Neural cell (in vitro differentiated cells): ENCODE data around the gene LRMDA. TPM values are rescaled to one million over a fixed set of nuclear protein-coding genes. Genes with fewer than 3 reads are reported as not detected.

Experiments
- H2AFZ ChIP-seq: fragments of 200-600, 300-800 bp; sonication (generic), shearing (Covaris generic); 2 replicates; pipeline ENCODE4 v1.6.0; 2014; ENCODE audit warnings: low read depth, mild to moderate bottlenecking, antibody characterized with exemption, low read length, moderate library complexity
- H3F3A ChIP-seq: fragments of 200-600 bp; shearing (Covaris generic); 2 replicates; pipeline ENCODE4 v1.6.1; 2016; ENCODE audit warnings: mild to moderate bottlenecking, moderate library complexity, mixed read lengths, antibody characterized with exemption, low read length; ENCODE audit not compliant: insufficient read depth, poor library complexity, severe bottlenecking
- H3K27ac ChIP-seq: fragments of 200-600, 300-800 bp; sonication (generic), shearing (Covaris generic); 2 replicates; pipeline ENCODE4 v1.5.1; 2014; ENCODE audit warnings: mild to moderate bottlenecking, low read length, moderate library complexity
- H3K27me3 ChIP-seq: fragments of 300-800, 200-600 bp; sonication (generic), shearing (Covaris generic); 2 replicates; pipeline ENCODE4 v1.6.0; 2014; ENCODE audit warnings: mild to moderate bottlenecking, low read depth, low read length, moderate library complexity; ENCODE audit not compliant: insufficient read depth
- H3K36me3 ChIP-seq: fragments of 300-800, 200-600 bp; sonication (generic), shearing (Covaris generic); 2 replicates; pipeline ENCODE4 v1.5.1; 2014; ENCODE audit warnings: mild to moderate bottlenecking, antibody characterized with exemption, low read length, moderate library complexity; ENCODE audit not compliant: insufficient read depth
- H3K4me2 ChIP-seq: fragments of 300-800, 200-600 bp; sonication (generic), shearing (Covaris generic); 2 replicates; pipeline ENCODE4 v1.6.0; 2014; ENCODE audit warnings: mild to moderate bottlenecking, low read length
- H3K4me3 ChIP-seq: fragments of 300-800, 200-600 bp; sonication (generic), shearing (Covaris generic); 2 replicates; pipeline ENCODE4 v1.5.1; 2014; ENCODE audit warnings: mild to moderate bottlenecking, low read length, moderate library complexity
- H3K79me2 ChIP-seq: fragments of 200-600 bp; shearing (Covaris generic); replicated peaks from 2 replicates; pipeline ENCODE4 v1.6.0; 2014; ENCODE audit warnings: mild to moderate bottlenecking, low read length, moderate library complexity; ENCODE audit not compliant: insufficient read depth
- H3K9ac ChIP-seq: fragments of 300-800, 200-600 bp; sonication (generic), shearing (Covaris generic); 2 replicates; pipeline ENCODE4 v1.6.1; 2016; ENCODE audit warnings: mild to moderate bottlenecking, low read length, mixed read lengths
- H3K9me2 ChIP-seq: fragments of 200-600 bp; shearing (Covaris generic); 2 replicates; pipeline ENCODE4 v1.6.1; 2016; ENCODE audit warnings: mild to moderate bottlenecking, low read length, mixed read lengths; ENCODE audit not compliant: insufficient read depth
- H3K9me3 ChIP-seq: fragments of 200-600, 300-800 bp; sonication (generic), shearing (Covaris generic); 2 replicates; pipeline ENCODE4 v1.6.1; 2016; ENCODE audit warnings: mild to moderate bottlenecking, mixed run types, low read length, moderate library complexity, mixed read lengths
- H4K20me1 ChIP-seq: fragments of 200-600 bp; shearing (Covaris generic); 2 replicates; pipeline ENCODE4 v1.6.1; 2016; ENCODE audit warnings: mild to moderate bottlenecking, mixed run types; ENCODE audit not compliant: insufficient read depth
- CTCF ChIP-seq: fragments of 450-650 bp; IDR thresholded peaks from 2 replicates; pipeline ENCODE4 v1.5.1; 2014; ENCODE audit warnings: antibody characterized with exemption, mild to moderate bottlenecking, moderate library complexity; ENCODE audit not compliant: poor library complexity, severe bottlenecking
- EP300 ChIP-seq: fragments of 450-650 bp; conservative IDR thresholded peaks from 2 replicates; pipeline ENCODE4 v1.6.1; 2014; ENCODE audit warnings: antibody characterized with exemption, mild to moderate bottlenecking, moderate library complexity; ENCODE audit not compliant: poor library complexity, severe bottlenecking
- EZH2 ChIP-seq: fragments of 200-600, 300-800 bp; shearing (Covaris generic), sonication (generic); IDR thresholded peaks from 2 replicates; pipeline ENCODE4 v1.6.1; 2014; ENCODE audit warnings: antibody characterized with exemption, low read length, borderline replicate concordance, mild to moderate bottlenecking; ENCODE audit not compliant: insufficient read depth, poor library complexity, severe bottlenecking
- MXI1 ChIP-seq: fragments of 450-650 bp; conservative IDR thresholded peaks from 2 replicates; pipeline ENCODE4 v1.6.1; 2014; ENCODE audit warnings: antibody characterized with exemption, mild to moderate bottlenecking; ENCODE audit not compliant: poor library complexity, severe bottlenecking
- POLR2AphosphoS5 ChIP-seq: IDR thresholded peaks from 2 replicates; pipeline ENCODE4 v1.6.1; 2012
- RAD21 ChIP-seq: fragments of 450-650 bp; conservative IDR thresholded peaks from 2 replicates; pipeline ENCODE4 v1.6.1; 2014; ENCODE audit warnings: antibody characterized with exemption, mild to moderate bottlenecking, moderate library complexity
- REST ChIP-seq: IDR thresholded peaks from 2 replicates; pipeline ENCODE4 v1.6.1; 2012; ENCODE audit warnings: borderline replicate concordance
- SMC3 ChIP-seq: fragments of 450-650 bp; conservative IDR thresholded peaks from 2 replicates; pipeline ENCODE4 v1.6.1; 2014; ENCODE audit warnings: antibody characterized with exemption, mild to moderate bottlenecking, moderate library complexity; ENCODE audit not compliant: poor library complexity
- TAF1 ChIP-seq: IDR thresholded peaks from 2 replicates; pipeline ENCODE4 v1.6.1; 2012; ENCODE audit warnings: low read depth
- polyA plus RNA-seq: library from polyadenylated mRNA; depleted of rRNA; stranded (reverse); fragments of >200 nt; gene quantifications from 2 replicates; pipeline ENCODE4 v1.2.3, GENCODE V29; 2014

LRMDA gene
- polyA plus RNA-seq, 1 donor from 2014 or later, result 5.6 TPM

- Histone ChIP-seq H3K4me3 (no peak overlapping the region), H3K27ac (no peak overlapping the region), H2AFZ (no peak overlapping the region), H3K9me3 (no peaks in the 10 kb centered on the region), H3K9ac (no peak overlapping the region), H4K20me1 (no peaks in the 10 kb centered on the region), H3F3A (no peaks in the 10 kb centered on the region), H3K79me2 (no peaks in the 10 kb centered on the region), H3K36me3 (no peaks in the 10 kb centered on the region), H3K9me2 (no peaks in the 10 kb centered on the region), H3K4me2 (no peak overlapping the region), H3K27me3 (peaks cover 31% of the 10 kb centered on the region)
- TF ChIP-seq EZH2 (no peak), MXI1 (no peak), CTCF (no peak), EP300 (no peak), TAF1 (no peak), RAD21 (no peak), POLR2AphosphoS5 (no peak), REST (no peak), SMC3 (no peak)
These were observed 3.5 kb upstream of the LRMDA start for GRCh38 chr10:75427951-75428350.

- Histone ChIP-seq H3K36me3 (no peaks in the 10 kb centered on the region), H3K27me3 (peaks cover 38% of the 10 kb centered on the region), H3K9ac (no peak overlapping the region), H3K27ac (no peak overlapping the region), H3K9me2 (no peaks in the 10 kb centered on the region), H3F3A (no peaks in the 10 kb centered on the region), H3K4me3 (no peak overlapping the region), H3K4me2 (no peak overlapping the region), H3K79me2 (no peaks in the 10 kb centered on the region), H4K20me1 (no peaks in the 10 kb centered on the region), H3K9me3 (no peaks in the 10 kb centered on the region), H2AFZ (no peak overlapping the region)
- TF ChIP-seq MXI1 (no peak), SMC3 (no peak), EP300 (no peak)
These were observed 2.8 kb upstream of the LRMDA start for GRCh38 chr10:75428434-75429158.
